Mucosa of rectum (tissue), 2 donors: Measurements from ENCODE around the gene MAN1C1.

ENCODE experiments used
- H3K27ac ChIP-seq, 2 donors: one replicate each; pipeline ENCODE4 v1.7.0; 2013; ENCODE audit warnings: inconsistent platforms in 2 of 2, low read depth in 2 of 2, low read length in 2 of 2
- H3K27me3 ChIP-seq, 2 donors: one replicate each; pipeline ENCODE4 v1.7.0; 2013; ENCODE audit warnings: low read length in 2 of 2; ENCODE audit not compliant: control insufficient read depth in 2 of 2, insufficient read depth in 2 of 2
- H3K36me3 ChIP-seq, 2 donors: one replicate each; pipeline ENCODE4 v1.7.0; 2013; ENCODE audit warnings: low read length in 2 of 2; ENCODE audit not compliant: control insufficient read depth in 2 of 2, insufficient read depth in 2 of 2
- H3K4me1 ChIP-seq, 2 donors: one replicate each; pipeline ENCODE4 v1.7.0; 2013; ENCODE audit warnings: low read length in 2 of 2, mild to moderate bottlenecking in 1 of 2; ENCODE audit not compliant: control insufficient read depth in 2 of 2, insufficient read depth in 2 of 2
- H3K4me3 ChIP-seq, 2 donors: one replicate each; pipeline ENCODE4 v1.7.0; 2013; ENCODE audit warnings: low read length in 2 of 2
- H3K9ac ChIP-seq, 2 donors: one replicate each; pipeline ENCODE4 v1.7.0; 2013; ENCODE audit warnings: low read length in 2 of 2, low read depth in 1 of 2, mild to moderate bottlenecking in 1 of 2
- H3K9me3 ChIP-seq, 2 donors: one replicate each; pipeline ENCODE4 v1.7.0; 2013; ENCODE audit warnings: low read length in 2 of 2; ENCODE audit not compliant: control insufficient read depth in 2 of 2
- donor health status: healthy.
- donor health status: Normal muscosa, but diverticular disease.

MAN1C1 gene

GRCh38 chr1:25613091-25613490, 3.5 kb upstream of the MAN1C1 start:
- Histone ChIP-seq H3K4me3 (no peak overlapping the region), H3K9me3 (no peaks in the 10 kb centered on the region), H3K9ac (no peak overlapping the region), H3K4me1 (peaks cover 8 to 14% of the 10 kb centered on the region in 2 donors), H3K27ac (no peak overlapping the region), H3K27me3 (peaks cover 22 to 31% of the 10 kb centered on the region in 2 donors), H3K36me3 (no peaks in the 10 kb centered on the region)

GRCh38 chr1:25614501-25615171, 2.0 kb upstream of the MAN1C1 start:
- Histone ChIP-seq H3K4me3 (no peak overlapping the region), H3K9me3 (no peaks in the 10 kb centered on the region), H3K27ac (no peak overlapping the region), H3K9ac (no peak overlapping the region), H3K27me3 (peaks cover 30 to 40% of the 10 kb centered on the region in 2 donors), H3K4me1 (peaks cover 7 to 16% of the 10 kb centered on the region in 2 donors), H3K36me3 (no peaks in the 10 kb centered on the region)

GRCh38 chr1:25615172-25615541, 1.4 kb upstream of the MAN1C1 start:
- Histone ChIP-seq H3K36me3 (no peaks in the 10 kb centered on the region), H3K9me3 (no peaks in the 10 kb centered on the region), H3K9ac (no peak overlapping the region), H3K27me3 (peaks cover 32 to 41% of the 10 kb centered on the region in 2 donors), H3K4me3 (no peak overlapping the region), H3K4me1 (peaks cover 8 to 16% of the 10 kb centered on the region in 2 donors), H3K27ac (no peak overlapping the region)

GRCh38 chr1:25615563-25616094, 962 bp upstream of the MAN1C1 start:
- H3K9ac ChIP-seq = peak overlapping the region in 1 of 2 donors; percentile 56
- H3K27ac ChIP-seq = peak overlapping the region; percentile 52 to 63
- H3K4me1 ChIP-seq = peaks cover 8 to 16% of the 10 kb centered on the region in 2 donors
- no peaks in the 10 kb centered on the region for H3K36me3 ChIP-seq
- peak overlapping the region; percentile 62 to 63 for H3K4me3 ChIP-seq
- peaks cover 32 to 37% of the 10 kb centered on the region in 2 donors for H3K27me3 ChIP-seq
- H3K9me3 ChIP-seq = no peaks in the 10 kb centered on the region

GRCh38 chr1:25616987-25617624, 515 bp downstream of the MAN1C1 start:
- H3K27ac ChIP-seq = no peak overlapping the region
- H3K9ac ChIP-seq = peak overlapping the region; percentile 24 to 63
- peaks cover 8 to 16% of the 10 kb centered on the region in 2 donors for H3K4me1 ChIP-seq
- peaks cover 25 to 28% of the 10 kb centered on the region in 2 donors for H3K27me3 ChIP-seq
- H3K9me3 ChIP-seq = no peaks in the 10 kb centered on the region
- H3K36me3 ChIP-seq = no peaks in the 10 kb centered on the region
- H3K4me3 ChIP-seq = peak overlapping the region; percentile 66 to 68

GRCh38 chr1:25617625-25618432, 1.2 kb downstream of the MAN1C1 start:
- Histone ChIP-seq H3K4me1 (peaks cover 8 to 16% of the 10 kb centered on the region in 2 donors), H3K9ac (peak overlapping the region; percentile 48 to 55), H3K36me3 (no peaks in the 10 kb centered on the region), H3K9me3 (no peaks in the 10 kb centered on the region), H3K4me3 (peak overlapping the region; percentile 62 to 66), H3K27ac (peak overlapping the region in 1 of 2 donors; percentile 19), H3K27me3 (peaks cover 21 to 25% of the 10 kb centered on the region in 2 donors)

GRCh38 chr1:25618433-25618808, 1.8 kb downstream of the MAN1C1 start:
- H3K9me3 ChIP-seq = no peaks in the 10 kb centered on the region
- H3K4me3 ChIP-seq = peak overlapping the region; percentile 24 to 66
- peak overlapping the region in 1 of 2 donors; percentile 19 for H3K27ac ChIP-seq
- peaks cover 23 to 25% of the 10 kb centered on the region in 2 donors for H3K27me3 ChIP-seq
- peak overlapping the region; percentile 1 to 55 for H3K9ac ChIP-seq
- H3K36me3 ChIP-seq = no peaks in the 10 kb centered on the region
- peaks cover 8 to 16% of the 10 kb centered on the region in 2 donors for H3K4me1 ChIP-seq

- Histone ChIP-seq H3K27ac (no peak overlapping the region), H3K4me1 (peaks cover 8 to 16% of the 10 kb centered on the region in 2 donors), H3K4me3 (peak overlapping the region in 1 of 2 donors; percentile 24), H3K27me3 (peaks cover 22 to 23% of the 10 kb centered on the region in 2 donors), H3K36me3 (no peaks in the 10 kb centered on the region), H3K9me3 (no peaks in the 10 kb centered on the region), H3K9ac (no peak overlapping the region)
These were observed 2.7 kb downstream of the MAN1C1 start for GRCh38 chr1:25619101-25619890.

GRCh38 chr1:25620211-25620610, 3.6 kb downstream of the MAN1C1 start:
- H3K9ac ChIP-seq = no peak overlapping the region

More at GRCh38 chr1:25620211-25620610, 3.6 kb downstream of the MAN1C1 start:
- Histone ChIP-seq H3K27ac (no peak overlapping the region), H3K9me3 (no peaks in the 10 kb centered on the region), H3K27me3 (peaks cover 22 to 23% of the 10 kb centered on the region in 2 donors), H3K4me3 (peak overlapping the region in 1 of 2 donors; percentile 24), H3K36me3 (no peaks in the 10 kb centered on the region), H3K4me1 (peaks cover 8 to 16% of the 10 kb centered on the region in 2 donors)
